WTC11 (cell line): ENCODE measurements around the gene SEC11A. TPM values are rescaled to one million over a fixed set of nuclear protein-coding genes. Genes with fewer than 3 reads are reported as not detected.

Experiments
- ATAC-seq: fragments of 200-7000 bp; cut with Tn5 transposase; 2 replicates; pipeline ENCODE4 v1.10.0; 2021; ENCODE audit warnings: mild to moderate bottlenecking, moderate library complexity
- CTCF ChIA-PET: fragments of 300-600 bp; sonication (Branson Sonifier 250); formaldehyde crosslinking; loops from one replicate; lab custom pipeline; 2021; ENCODE audit warnings: antibody characterized with exemption; lab: Charles Lee
- POLR2A ChIA-PET: fragments of 350-600 bp; sonication (Branson Sonifier 250); formaldehyde crosslinking; loops from one replicate; lab custom pipeline; 2021; ENCODE audit warnings: antibody characterized with exemption; lab: Charles Lee
- DNase-seq: peaks from one replicate; pipeline ENCODE4 v3.0.0; 2021; ENCODE audit warnings: low spot score
- H3K27ac Mint-ChIP-seq: 2 replicates; pipeline ENCODE4 v1.8.0; 2021; ENCODE audit warnings: mixed read lengths
- H3K27me3 Mint-ChIP-seq: 2 replicates; pipeline ENCODE4 v1.8.0; 2021; ENCODE audit warnings: low read depth, mild to moderate bottlenecking, moderate library complexity, mixed read lengths
- H3K36me3 Mint-ChIP-seq: 2 replicates; pipeline ENCODE4 v1.8.0; 2021; ENCODE audit warnings: mixed read lengths
- H3K4me1 Mint-ChIP-seq: 2 replicates; pipeline ENCODE4 v1.8.0; 2022; ENCODE audit warnings: mixed read lengths
- H3K4me3 Mint-ChIP-seq: 2 replicates; pipeline ENCODE4 v1.8.0; 2021; ENCODE audit warnings: mild to moderate bottlenecking, moderate library complexity, mixed read lengths
- H3K9me3 Mint-ChIP-seq: 2 replicates; pipeline ENCODE4 v1.8.0; 2021; ENCODE audit warnings: mixed read lengths
- JUN ChIP-seq: sonication (generic); formaldehyde crosslinking; IDR thresholded peaks from 2 replicates; pipeline ENCODE4 v1.8.0; 2023; ENCODE audit warnings: mild to moderate bottlenecking, missing genetic modification reagents
- NFYB ChIP-seq: sonication (generic); formaldehyde crosslinking; conservative IDR thresholded peaks from 2 replicates; pipeline ENCODE4 v1.8.0; 2022; ENCODE audit warnings: low read depth, missing genetic modification reagents
- NR2C2 ChIP-seq: sonication (generic); formaldehyde crosslinking; IDR thresholded peaks from 2 replicates; pipeline ENCODE4 v1.8.0; 2022; ENCODE audit warnings: mild to moderate bottlenecking, missing genetic modification reagents
- TCF7 ChIP-seq: sonication (generic); formaldehyde crosslinking; IDR thresholded peaks from 2 replicates; pipeline ENCODE4 v1.8.0; 2022; ENCODE audit warnings: mild to moderate bottlenecking, low read depth, missing genetic modification reagents, moderate library complexity
- ZBTB21 ChIP-seq: sonication (generic); formaldehyde crosslinking; IDR thresholded peaks from 2 replicates; pipeline ENCODE4 v1.8.1; 2023; ENCODE audit warnings: mild to moderate bottlenecking, missing genetic modification reagents, borderline replicate concordance
- ZNF232 ChIP-seq: sonication (generic); formaldehyde crosslinking; IDR thresholded peaks from 2 replicates; pipeline ENCODE4 v1.8.0; 2022; ENCODE audit warnings: mild to moderate bottlenecking, missing genetic modification reagents
- ZNF263 ChIP-seq: sonication (generic); formaldehyde crosslinking; IDR thresholded peaks from 2 replicates; pipeline ENCODE4 v1.8.1; 2022; ENCODE audit warnings: low read depth, mild to moderate bottlenecking, moderate library complexity, missing genetic modification reagents
- ZNF317 ChIP-seq: sonication (generic); formaldehyde crosslinking; IDR thresholded peaks from 2 replicates; pipeline ENCODE4 v1.8.1; 2023; ENCODE audit warnings: low read depth, mild to moderate bottlenecking, moderate library complexity, missing genetic modification reagents, borderline replicate concordance
- ZNF396 ChIP-seq: fragments of 250-450 bp; sonication (Bioruptor Pico); IDR thresholded peaks from 2 replicates; pipeline ENCODE4 v1.8.0; 2021; ENCODE audit warnings: mild to moderate bottlenecking, moderate library complexity, borderline replicate concordance
- ZNF423 ChIP-seq: fragments of 250-450 bp; sonication (Bioruptor Pico); IDR thresholded peaks from 2 replicates; pipeline ENCODE4 v2.1.2; 2022; ENCODE audit warnings: mild to moderate bottlenecking, moderate library complexity
- total RNA-seq: library from RNA; stranded (reverse); gene quantifications from 3 replicates; pipeline ENCODE4 v1.2.3, GENCODE V29; 2021
- TF ChIP-seq, protein P1 (sequence below): sonication (generic); formaldehyde crosslinking; conservative IDR thresholded peaks from 2 replicates; pipeline ENCODE4 v1.8.1; 2023; ENCODE audit warnings: mild to moderate bottlenecking, low read depth, missing genetic modification reagents, moderate library complexity
- TF ChIP-seq, protein P2 (sequence below): sonication (generic); formaldehyde crosslinking; IDR thresholded peaks from 2 replicates; pipeline ENCODE4 v1.8.1; 2023; ENCODE audit warnings: mild to moderate bottlenecking, missing genetic modification reagents, borderline replicate concordance
- TF ChIP-seq, protein P3 (sequence below): sonication (generic); formaldehyde crosslinking; IDR thresholded peaks from 2 replicates; pipeline ENCODE4 v1.8.1; 2022; ENCODE audit warnings: low read depth, missing genetic modification reagents, borderline replicate concordance
- TF ChIP-seq, protein P4 (sequence below): sonication (generic); formaldehyde crosslinking; IDR thresholded peaks from 2 replicates; pipeline ENCODE4 v1.8.0; 2022; ENCODE audit warnings: missing genetic modification reagents
- TF ChIP-seq, protein P5 (sequence below): sonication (generic); formaldehyde crosslinking; IDR thresholded peaks from 2 replicates; pipeline ENCODE4 v1.8.1; 2022; ENCODE audit warnings: mild to moderate bottlenecking, moderate library complexity, missing genetic modification reagents
- TF ChIP-seq, protein P6 (sequence below): sonication (generic); formaldehyde crosslinking; IDR thresholded peaks from 2 replicates; pipeline ENCODE4 v1.8.0; 2023; ENCODE audit warnings: missing genetic modification reagents
- TF ChIP-seq, protein P7 (sequence below): sonication (generic); formaldehyde crosslinking; IDR thresholded peaks from 2 replicates; pipeline ENCODE4 v1.8.0; 2022; ENCODE audit warnings: mild to moderate bottlenecking, missing genetic modification reagents

Gene SEC11A
- total RNA-seq, 1 experiment from 2014 or later = 214 TPM

DNA sequence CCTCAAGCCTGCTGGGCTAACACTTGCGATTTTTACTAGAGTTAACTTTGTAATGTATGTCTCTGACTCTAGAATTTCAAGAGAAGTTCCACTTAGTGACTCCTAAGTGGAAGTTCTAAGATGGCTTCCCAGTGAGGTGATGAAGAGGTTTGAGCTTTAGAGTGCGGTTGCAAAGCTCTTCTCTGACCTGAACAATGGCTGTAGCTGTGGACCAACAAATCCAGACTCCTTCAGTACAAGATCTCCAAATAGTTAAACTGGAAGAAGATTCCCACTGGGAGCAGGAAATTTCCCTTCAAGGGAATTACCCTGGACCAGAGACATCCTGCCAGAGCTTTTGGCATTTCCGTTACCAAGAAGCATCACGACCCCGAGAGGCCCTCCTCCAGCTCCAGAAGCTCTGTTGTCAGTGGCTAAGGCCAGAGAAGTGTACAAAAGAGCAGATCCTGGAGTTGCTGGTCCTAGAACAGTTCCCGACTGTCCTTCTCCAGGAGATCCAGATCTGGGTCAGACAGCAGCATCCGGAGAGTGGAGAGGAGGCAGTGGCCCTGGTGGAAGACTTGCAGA, 84.2 kb downstream of the SEC11A start (continued):
- TF ChIP-seq ZNF396 (CRISPR knock-in tag) = no peak
- TF ChIP-seq ZNF263 (CRISPR knock-in tag) = no peak

DNA sequence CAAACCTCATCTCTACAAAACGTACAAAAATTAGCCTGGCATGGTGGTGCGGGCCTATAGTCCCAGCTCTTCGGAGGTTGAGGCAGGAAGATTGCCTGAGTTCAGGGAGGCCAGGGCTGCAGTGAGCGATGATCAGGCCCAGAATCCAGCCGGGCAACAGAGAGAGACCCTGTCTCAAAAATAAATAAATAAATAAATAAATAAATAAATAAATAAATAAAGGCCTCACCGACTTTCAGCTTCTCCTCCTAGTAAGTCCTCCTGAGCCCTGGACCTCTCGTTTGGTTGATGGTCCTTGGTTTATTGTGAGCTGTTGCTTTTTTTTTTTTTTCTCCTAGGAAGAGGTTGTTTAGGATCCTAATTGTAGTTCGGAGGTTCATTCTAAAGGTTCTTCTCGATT, 86.9 kb downstream of the SEC11A start:
- ATAC-seq = no peak
- CTCF ChIA-PET = interaction anchor here (0.9 to 11.7 kb wide), 5 partner anchors 25 to 58 kb away, joined by 3 to 139 read pairs (median 5); partner anchors contain the start of gene ZSCAN2
- Mint-ChIP-seq H3K4me1 (peaks cover 38% of the 10 kb centered on the region), H3K9me3 (no peaks in the 10 kb centered on the region), H3K4me3 (no peak overlapping the region), H3K27me3 (peaks cover 10% of the 10 kb centered on the region)
- POLR2A ChIA-PET = no interaction called here
- TF ChIP-seq, protein P1, sequence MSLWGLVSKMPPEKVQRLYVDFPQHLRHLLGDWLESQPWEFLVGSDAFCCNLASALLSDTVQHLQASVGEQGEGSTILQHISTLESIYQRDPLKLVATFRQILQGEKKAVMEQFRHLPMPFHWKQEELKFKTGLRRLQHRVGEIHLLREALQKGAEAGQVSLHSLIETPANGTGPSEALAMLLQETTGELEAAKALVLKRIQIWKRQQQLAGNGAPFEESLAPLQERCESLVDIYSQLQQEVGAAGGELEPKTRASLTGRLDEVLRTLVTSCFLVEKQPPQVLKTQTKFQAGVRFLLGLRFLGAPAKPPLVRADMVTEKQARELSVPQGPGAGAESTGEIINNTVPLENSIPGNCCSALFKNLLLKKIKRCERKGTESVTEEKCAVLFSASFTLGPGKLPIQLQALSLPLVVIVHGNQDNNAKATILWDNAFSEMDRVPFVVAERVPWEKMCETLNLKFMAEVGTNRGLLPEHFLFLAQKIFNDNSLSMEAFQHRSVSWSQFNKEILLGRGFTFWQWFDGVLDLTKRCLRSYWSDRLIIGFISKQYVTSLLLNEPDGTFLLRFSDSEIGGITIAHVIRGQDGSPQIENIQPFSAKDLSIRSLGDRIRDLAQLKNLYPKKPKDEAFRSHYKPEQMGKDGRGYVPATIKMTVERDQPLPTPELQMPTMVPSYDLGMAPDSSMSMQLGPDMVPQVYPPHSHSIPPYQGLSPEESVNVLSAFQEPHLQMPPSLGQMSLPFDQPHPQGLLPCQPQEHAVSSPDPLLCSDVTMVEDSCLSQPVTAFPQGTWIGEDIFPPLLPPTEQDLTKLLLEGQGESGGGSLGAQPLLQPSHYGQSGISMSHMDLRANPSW (CRISPR knock-in tag) = no peak
- TF ChIP-seq TCF7 (CRISPR knock-in tag) (no peak), ZNF423 (no peak), NR2C2 (CRISPR knock-in tag) (no peak), JUN (CRISPR knock-in tag) (no peak)
- TF ChIP-seq, protein P2, sequence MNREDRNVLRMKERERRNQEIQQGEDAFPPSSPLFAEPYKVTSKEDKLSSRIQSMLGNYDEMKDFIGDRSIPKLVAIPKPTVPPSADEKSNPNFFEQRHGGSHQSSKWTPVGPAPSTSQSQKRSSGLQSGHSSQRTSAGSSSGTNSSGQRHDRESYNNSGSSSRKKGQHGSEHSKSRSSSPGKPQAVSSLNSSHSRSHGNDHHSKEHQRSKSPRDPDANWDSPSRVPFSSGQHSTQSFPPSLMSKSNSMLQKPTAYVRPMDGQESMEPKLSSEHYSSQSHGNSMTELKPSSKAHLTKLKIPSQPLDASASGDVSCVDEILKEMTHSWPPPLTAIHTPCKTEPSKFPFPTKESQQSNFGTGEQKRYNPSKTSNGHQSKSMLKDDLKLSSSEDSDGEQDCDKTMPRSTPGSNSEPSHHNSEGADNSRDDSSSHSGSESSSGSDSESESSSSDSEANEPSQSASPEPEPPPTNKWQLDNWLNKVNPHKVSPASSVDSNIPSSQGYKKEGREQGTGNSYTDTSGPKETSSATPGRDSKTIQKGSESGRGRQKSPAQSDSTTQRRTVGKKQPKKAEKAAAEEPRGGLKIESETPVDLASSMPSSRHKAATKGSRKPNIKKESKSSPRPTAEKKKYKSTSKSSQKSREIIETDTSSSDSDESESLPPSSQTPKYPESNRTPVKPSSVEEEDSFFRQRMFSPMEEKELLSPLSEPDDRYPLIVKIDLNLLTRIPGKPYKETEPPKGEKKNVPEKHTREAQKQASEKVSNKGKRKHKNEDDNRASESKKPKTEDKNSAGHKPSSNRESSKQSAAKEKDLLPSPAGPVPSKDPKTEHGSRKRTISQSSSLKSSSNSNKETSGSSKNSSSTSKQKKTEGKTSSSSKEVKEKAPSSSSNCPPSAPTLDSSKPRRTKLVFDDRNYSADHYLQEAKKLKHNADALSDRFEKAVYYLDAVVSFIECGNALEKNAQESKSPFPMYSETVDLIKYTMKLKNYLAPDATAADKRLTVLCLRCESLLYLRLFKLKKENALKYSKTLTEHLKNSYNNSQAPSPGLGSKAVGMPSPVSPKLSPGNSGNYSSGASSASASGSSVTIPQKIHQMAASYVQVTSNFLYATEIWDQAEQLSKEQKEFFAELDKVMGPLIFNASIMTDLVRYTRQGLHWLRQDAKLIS (CRISPR knock-in tag) = no peak
- TF ChIP-seq, protein P3, sequence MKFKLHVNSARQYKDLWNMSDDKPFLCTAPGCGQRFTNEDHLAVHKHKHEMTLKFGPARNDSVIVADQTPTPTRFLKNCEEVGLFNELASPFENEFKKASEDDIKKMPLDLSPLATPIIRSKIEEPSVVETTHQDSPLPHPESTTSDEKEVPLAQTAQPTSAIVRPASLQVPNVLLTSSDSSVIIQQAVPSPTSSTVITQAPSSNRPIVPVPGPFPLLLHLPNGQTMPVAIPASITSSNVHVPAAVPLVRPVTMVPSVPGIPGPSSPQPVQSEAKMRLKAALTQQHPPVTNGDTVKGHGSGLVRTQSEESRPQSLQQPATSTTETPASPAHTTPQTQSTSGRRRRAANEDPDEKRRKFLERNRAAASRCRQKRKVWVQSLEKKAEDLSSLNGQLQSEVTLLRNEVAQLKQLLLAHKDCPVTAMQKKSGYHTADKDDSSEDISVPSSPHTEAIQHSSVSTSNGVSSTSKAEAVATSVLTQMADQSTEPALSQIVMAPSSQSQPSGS = no peak
- TF ChIP-seq, all 79 proteins: peak for 0
- peak overlapping the region; percentile 79; the same call in 1 of the 2 replicates for H3K27ac Mint-ChIP-seq
- H3K36me3 Mint-ChIP-seq = peaks cover 17% of the 10 kb centered on the region
- no peak for DNase-seq

DNA sequence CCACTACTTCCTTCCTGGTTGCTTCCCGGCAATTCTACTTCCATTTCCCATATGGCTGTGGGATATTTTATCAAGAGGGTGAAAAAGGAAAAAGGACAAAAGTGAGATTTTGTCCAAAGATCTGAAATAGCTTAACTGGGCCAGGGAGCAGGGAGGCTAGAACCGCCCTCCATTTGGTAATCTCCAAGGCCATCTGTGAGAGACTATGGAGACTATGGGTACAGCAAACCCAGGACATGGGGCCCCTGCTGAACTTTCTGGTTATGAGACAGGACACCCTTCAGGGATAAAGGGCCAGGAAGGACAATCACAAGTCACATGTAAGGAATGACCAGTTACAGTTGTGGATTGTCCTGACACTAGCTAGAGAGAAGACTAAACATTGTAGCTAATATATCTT, 90.8 kb downstream of the SEC11A start:
- no peak for ATAC-seq
- TF ChIP-seq JUN (CRISPR knock-in tag) = no peak
- TF ChIP-seq, protein P4, sequence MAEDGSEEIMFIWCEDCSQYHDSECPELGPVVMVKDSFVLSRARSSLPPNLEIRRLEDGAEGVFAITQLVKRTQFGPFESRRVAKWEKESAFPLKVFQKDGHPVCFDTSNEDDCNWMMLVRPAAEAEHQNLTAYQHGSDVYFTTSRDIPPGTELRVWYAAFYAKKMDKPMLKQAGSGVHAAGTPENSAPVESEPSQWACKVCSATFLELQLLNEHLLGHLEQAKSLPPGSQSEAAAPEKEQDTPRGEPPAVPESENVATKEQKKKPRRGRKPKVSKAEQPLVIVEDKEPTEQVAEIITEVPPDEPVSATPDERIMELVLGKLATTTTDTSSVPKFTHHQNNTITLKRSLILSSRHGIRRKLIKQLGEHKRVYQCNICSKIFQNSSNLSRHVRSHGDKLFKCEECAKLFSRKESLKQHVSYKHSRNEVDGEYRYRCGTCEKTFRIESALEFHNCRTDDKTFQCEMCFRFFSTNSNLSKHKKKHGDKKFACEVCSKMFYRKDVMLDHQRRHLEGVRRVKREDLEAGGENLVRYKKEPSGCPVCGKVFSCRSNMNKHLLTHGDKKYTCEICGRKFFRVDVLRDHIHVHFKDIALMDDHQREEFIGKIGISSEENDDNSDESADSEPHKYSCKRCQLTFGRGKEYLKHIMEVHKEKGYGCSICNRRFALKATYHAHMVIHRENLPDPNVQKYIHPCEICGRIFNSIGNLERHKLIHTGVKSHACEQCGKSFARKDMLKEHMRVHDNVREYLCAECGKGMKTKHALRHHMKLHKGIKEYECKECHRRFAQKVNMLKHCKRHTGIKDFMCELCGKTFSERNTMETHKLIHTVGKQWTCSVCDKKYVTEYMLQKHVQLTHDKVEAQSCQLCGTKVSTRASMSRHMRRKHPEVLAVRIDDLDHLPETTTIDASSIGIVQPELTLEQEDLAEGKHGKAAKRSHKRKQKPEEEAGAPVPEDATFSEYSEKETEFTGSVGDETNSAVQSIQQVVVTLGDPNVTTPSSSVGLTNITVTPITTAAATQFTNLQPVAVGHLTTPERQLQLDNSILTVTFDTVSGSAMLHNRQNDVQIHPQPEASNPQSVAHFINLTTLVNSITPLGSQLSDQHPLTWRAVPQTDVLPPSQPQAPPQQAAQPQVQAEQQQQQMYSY (CRISPR knock-in tag) = no peak
- TF ChIP-seq ZNF232 = no peak
- TF ChIP-seq, protein P5, sequence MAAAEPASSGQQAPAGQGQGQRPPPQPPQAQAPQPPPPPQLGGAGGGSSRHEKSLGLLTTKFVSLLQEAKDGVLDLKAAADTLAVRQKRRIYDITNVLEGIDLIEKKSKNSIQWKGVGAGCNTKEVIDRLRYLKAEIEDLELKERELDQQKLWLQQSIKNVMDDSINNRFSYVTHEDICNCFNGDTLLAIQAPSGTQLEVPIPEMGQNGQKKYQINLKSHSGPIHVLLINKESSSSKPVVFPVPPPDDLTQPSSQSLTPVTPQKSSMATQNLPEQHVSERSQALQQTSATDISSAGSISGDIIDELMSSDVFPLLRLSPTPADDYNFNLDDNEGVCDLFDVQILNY (CRISPR knock-in tag) = no peak
- TF ChIP-seq NFYB (CRISPR knock-in tag) = no peak
- no peak for TF ChIP-seq ZNF317 (CRISPR knock-in tag)
- TF ChIP-seq, protein P6, sequence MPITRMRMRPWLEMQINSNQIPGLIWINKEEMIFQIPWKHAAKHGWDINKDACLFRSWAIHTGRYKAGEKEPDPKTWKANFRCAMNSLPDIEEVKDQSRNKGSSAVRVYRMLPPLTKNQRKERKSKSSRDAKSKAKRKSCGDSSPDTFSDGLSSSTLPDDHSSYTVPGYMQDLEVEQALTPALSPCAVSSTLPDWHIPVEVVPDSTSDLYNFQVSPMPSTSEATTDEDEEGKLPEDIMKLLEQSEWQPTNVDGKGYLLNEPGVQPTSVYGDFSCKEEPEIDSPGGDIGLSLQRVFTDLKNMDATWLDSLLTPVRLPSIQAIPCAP (CRISPR knock-in tag) = no peak
- TF ChIP-seq ZNF423 = no peak
- no peak for TF ChIP-seq ZBTB21
- TF ChIP-seq, protein P7, sequence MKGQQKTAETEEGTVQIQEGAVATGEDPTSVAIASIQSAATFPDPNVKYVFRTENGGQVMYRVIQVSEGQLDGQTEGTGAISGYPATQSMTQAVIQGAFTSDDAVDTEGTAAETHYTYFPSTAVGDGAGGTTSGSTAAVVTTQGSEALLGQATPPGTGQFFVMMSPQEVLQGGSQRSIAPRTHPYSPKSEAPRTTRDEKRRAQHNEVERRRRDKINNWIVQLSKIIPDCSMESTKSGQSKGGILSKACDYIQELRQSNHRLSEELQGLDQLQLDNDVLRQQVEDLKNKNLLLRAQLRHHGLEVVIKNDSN (CRISPR knock-in tag) = no peak
- TF ChIP-seq, all 79 proteins: peak for 0
- Mint-ChIP-seq H3K9me3 (peaks cover 31% of the 10 kb centered on the region), H3K4me1 (peaks cover 17% of the 10 kb centered on the region), H3K27me3 (peaks cover 8% of the 10 kb centered on the region), H3K36me3 (peaks cover 56% of the 10 kb centered on the region), H3K27ac (peak overlapping the region; percentile 48), H3K4me3 (no peak overlapping the region)
- no peak for DNase-seq
- ChIA-PET POLR2A (interaction anchor here (1.3 kb wide), 1 partner anchor 29 kb away, joined by 3 read pairs; the partner anchor contains the start of gene WDR73), CTCF (interaction anchor here (0.9 to 2.1 kb wide), 6 partner anchors 12 to 54 kb away, joined by 3 to 6 read pairs (median 4); no protein-coding TSS in a partner anchor)
